ENCODE measurements around the gene PARP16.

GRCh38 chr15:65305776-65306175 is 19.1 kb upstream of the PARP16 start:
- TF ChIP-seq, protein P1, sequence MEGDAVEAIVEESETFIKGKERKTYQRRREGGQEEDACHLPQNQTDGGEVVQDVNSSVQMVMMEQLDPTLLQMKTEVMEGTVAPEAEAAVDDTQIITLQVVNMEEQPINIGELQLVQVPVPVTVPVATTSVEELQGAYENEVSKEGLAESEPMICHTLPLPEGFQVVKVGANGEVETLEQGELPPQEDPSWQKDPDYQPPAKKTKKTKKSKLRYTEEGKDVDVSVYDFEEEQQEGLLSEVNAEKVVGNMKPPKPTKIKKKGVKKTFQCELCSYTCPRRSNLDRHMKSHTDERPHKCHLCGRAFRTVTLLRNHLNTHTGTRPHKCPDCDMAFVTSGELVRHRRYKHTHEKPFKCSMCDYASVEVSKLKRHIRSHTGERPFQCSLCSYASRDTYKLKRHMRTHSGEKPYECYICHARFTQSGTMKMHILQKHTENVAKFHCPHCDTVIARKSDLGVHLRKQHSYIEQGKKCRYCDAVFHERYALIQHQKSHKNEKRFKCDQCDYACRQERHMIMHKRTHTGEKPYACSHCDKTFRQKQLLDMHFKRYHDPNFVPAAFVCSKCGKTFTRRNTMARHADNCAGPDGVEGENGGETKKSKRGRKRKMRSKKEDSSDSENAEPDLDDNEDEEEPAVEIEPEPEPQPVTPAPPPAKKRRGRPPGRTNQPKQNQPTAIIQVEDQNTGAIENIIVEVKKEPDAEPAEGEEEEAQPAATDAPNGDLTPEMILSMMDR (IDR thresholded peaks at IDR 0.05) = no peak
- TF ChIP-seq POLR2AphosphoS5 (IDR thresholded peaks at IDR 0.05) = no peak
- TF ChIP-seq POLR2A (IDR thresholded peaks at IDR 0.05) = no peak
- no peak for TF ChIP-seq EP300 (IDR thresholded peaks at IDR 0.05)

Data from sigmoid colon (tissue), 4 donors.